H9 (cell line): Measurements from ENCODE around the gene SWT1. TPM values are rescaled to one million over a fixed set of nuclear protein-coding genes. Genes with fewer than 3 reads are reported as not detected.

Source experiments
- DNase-seq: peaks from one replicate; pipeline ENCODE4 v3.0.0-alpha.2; 2017
- H2AFZ ChIP-seq: one replicate; pipeline ENCODE4 v1.6.1; 2013; ENCODE audit warnings: mild to moderate bottlenecking, low read length, control low read depth, moderate library complexity
- H2AK5ac ChIP-seq: 2 replicates; pipeline ENCODE4 v1.6.1; 2013; ENCODE audit warnings: low read length, control low read depth, mixed read lengths; ENCODE audit not compliant: insufficient read length
- H2BK120ac ChIP-seq: one replicate; pipeline ENCODE4 v1.6.1; 2013; ENCODE audit warnings: low read depth, mild to moderate bottlenecking, low read length, control low read depth, inconsistent platforms; ENCODE audit not compliant: poor library complexity, severe bottlenecking
- H2BK12ac ChIP-seq: 2 replicates; pipeline ENCODE4 v1.6.1; 2013; ENCODE audit warnings: low read length, control low read depth, mixed read lengths, low read depth; ENCODE audit not compliant: insufficient read length
- H2BK15ac ChIP-seq: 2 replicates; pipeline ENCODE4 v1.6.1; 2013; ENCODE audit warnings: low read depth, low read length, control low read depth
- H2BK20ac ChIP-seq: one replicate; pipeline ENCODE4 v1.6.1; 2013; ENCODE audit warnings: low read depth, mild to moderate bottlenecking, low read length, control low read depth, inconsistent platforms; ENCODE audit not compliant: poor library complexity, severe bottlenecking
- H2BK5ac ChIP-seq: 2 replicates; pipeline ENCODE4 v1.6.1; 2013; ENCODE audit warnings: low read length, control low read depth, mixed read lengths; ENCODE audit not compliant: insufficient read length
- H3K14ac ChIP-seq: 2 replicates; pipeline ENCODE4 v1.6.1; 2013; ENCODE audit warnings: low read length, control low read depth; ENCODE audit not compliant: insufficient read depth
- H3K18ac ChIP-seq: 2 replicates; pipeline ENCODE4 v1.6.1; 2013; ENCODE audit warnings: low read depth, mild to moderate bottlenecking, mixed read lengths, low read length, control low read depth; ENCODE audit not compliant: insufficient read length
- H3K23ac ChIP-seq: 2 replicates; pipeline ENCODE4 v1.6.1; 2013; ENCODE audit warnings: low read length, control low read depth, mixed read lengths, low read depth; ENCODE audit not compliant: insufficient read length
- H3K23me2 ChIP-seq: 2 replicates; pipeline ENCODE4 v1.6.1; 2013; ENCODE audit warnings: low read depth, mild to moderate bottlenecking, mixed read lengths, low read length, control low read depth; ENCODE audit not compliant: insufficient read length, poor library complexity, severe bottlenecking
- H3K27ac ChIP-seq: 2 replicates; pipeline ENCODE4 v1.5.1; 2013; ENCODE audit warnings: low read length, control low read depth, mixed read lengths, low read depth; ENCODE audit not compliant: insufficient read length
- H3K27me3 ChIP-seq: 2 replicates; pipeline ENCODE4 v1.6.1; 2013; ENCODE audit warnings: low read length, control low read depth, inconsistent platforms; ENCODE audit not compliant: insufficient read depth
- H3K4ac ChIP-seq: 2 replicates; pipeline ENCODE4 v1.6.1; 2013; ENCODE audit warnings: low read depth, mild to moderate bottlenecking, control low read depth, inconsistent platforms, low read length, moderate library complexity
- H3K4me1 ChIP-seq: 2 replicates; pipeline ENCODE4 v1.6.1; 2013; ENCODE audit warnings: low read length, control low read depth, inconsistent platforms; ENCODE audit not compliant: insufficient read depth
- H3K4me2 ChIP-seq: 2 replicates; pipeline ENCODE4 v1.6.1; 2013; ENCODE audit warnings: low read length, control low read depth, mixed read lengths; ENCODE audit not compliant: insufficient read length, insufficient read depth
- H3K56ac ChIP-seq: 2 replicates; pipeline ENCODE4 v1.6.1; 2013; ENCODE audit warnings: low read depth, mild to moderate bottlenecking, mixed read lengths, low read length, control low read depth; ENCODE audit not compliant: insufficient read length
- H3K79me1 ChIP-seq: 2 replicates; pipeline ENCODE4 v1.6.1; 2013; ENCODE audit warnings: low read depth, mild to moderate bottlenecking, moderate library complexity, low read length, control low read depth, inconsistent platforms; ENCODE audit not compliant: insufficient read depth, poor library complexity, severe bottlenecking
- H3K79me2 ChIP-seq: 2 replicates; pipeline ENCODE4 v1.6.1; 2013; ENCODE audit warnings: low read length, control low read depth, inconsistent platforms; ENCODE audit not compliant: insufficient read depth
- H3K9ac ChIP-seq: 2 replicates; pipeline ENCODE4 v1.6.1; 2013; ENCODE audit warnings: low read length, control low read depth, mixed read lengths; ENCODE audit not compliant: insufficient read length; ENCODE audit errors: extremely low read depth
- H3K9me3 ChIP-seq: one replicate; pipeline ENCODE4 v1.6.1; 2013; ENCODE audit warnings: low read depth, low read length, inconsistent platforms; ENCODE audit not compliant: control insufficient read depth
- H3T11ph ChIP-seq: one replicate; pipeline ENCODE4 v1.6.1; 2013; ENCODE audit warnings: mild to moderate bottlenecking, low read length, control low read depth, inconsistent platforms
- H4K20me1 ChIP-seq: one replicate; pipeline ENCODE4 v1.6.1; 2013; ENCODE audit not compliant: control insufficient read depth, insufficient read length, insufficient read depth
- H4K5ac ChIP-seq: 2 replicates; pipeline ENCODE4 v1.6.1; 2013; ENCODE audit warnings: low read depth, mild to moderate bottlenecking, mixed read lengths, low read length, control low read depth; ENCODE audit not compliant: insufficient read length
- H4K8ac ChIP-seq: replicated peaks from 2 replicates; pipeline ENCODE4 v1.6.1; 2013; ENCODE audit warnings: low read length, control low read depth, mixed read lengths, low read depth; ENCODE audit not compliant: insufficient read length
- H4K91ac ChIP-seq: 2 replicates; pipeline ENCODE4 v1.6.1; 2013; ENCODE audit warnings: low read depth, mild to moderate bottlenecking, moderate library complexity, mixed read lengths, low read length, control low read depth; ENCODE audit not compliant: insufficient read length
- H3K27ac Mint-ChIP-seq, 3 experiments: 2 replicates in 2 of 3; 3 replicates in 1 of 3; pipeline ENCODE4 v1.8.0; 2020 to 2021; ENCODE audit warnings: mixed read lengths in 3 of 3, mild to moderate bottlenecking in 1 of 3, moderate library complexity in 1 of 3
- H3K27me3 Mint-ChIP-seq: 2 replicates; pipeline ENCODE4 v1.8.0; 2021; ENCODE audit warnings: low read depth, mild to moderate bottlenecking, moderate library complexity, mixed read lengths
- H3K36me3 Mint-ChIP-seq, 3 experiments: 2 replicates in 2 of 3; 3 replicates in 1 of 3; pipeline ENCODE4 v1.8.0; 2020 to 2021; ENCODE audit warnings: low read depth in 3 of 3, mixed read lengths in 3 of 3; ENCODE audit not compliant: insufficient read depth in 1 of 3
- H3K4me1 Mint-ChIP-seq, 2 experiments: 2 replicates each; pipeline ENCODE4 v1.8.0; 2020; ENCODE audit warnings: mixed read lengths in 2 of 2
- H3K4me3 Mint-ChIP-seq, 2 experiments: 2 replicates in 1 of 2; 3 replicates in 1 of 2; pipeline ENCODE4 v1.8.0; 2020 to 2021; ENCODE audit warnings: mild to moderate bottlenecking in 2 of 2, mixed read lengths in 2 of 2, moderate library complexity in 1 of 2
- H3K9me3 Mint-ChIP-seq, 2 experiments: 2 replicates in 1 of 2; 3 replicates in 1 of 2; pipeline ENCODE4 v1.8.0; 2020; ENCODE audit warnings: mild to moderate bottlenecking in 2 of 2, mixed read lengths in 2 of 2, moderate library complexity in 1 of 2
- total RNA-seq: library from RNA; stranded (reverse); gene quantifications from 2 replicates; pipeline ENCODE4 v1.2.1, GENCODE V29; 2021
- TF ChIP-seq, protein P1 (sequence below): fragments of 200-600 bp; sonication (generic); conservative IDR thresholded peaks from 3 replicates; pipeline ENCODE4 v1.8.0; 2021; ENCODE audit warnings: antibody characterized with exemption, mild to moderate bottlenecking

SWT1 gene
- total RNA-seq, 1 experiment from 2014 or later: 5.2 TPM

DNA sequence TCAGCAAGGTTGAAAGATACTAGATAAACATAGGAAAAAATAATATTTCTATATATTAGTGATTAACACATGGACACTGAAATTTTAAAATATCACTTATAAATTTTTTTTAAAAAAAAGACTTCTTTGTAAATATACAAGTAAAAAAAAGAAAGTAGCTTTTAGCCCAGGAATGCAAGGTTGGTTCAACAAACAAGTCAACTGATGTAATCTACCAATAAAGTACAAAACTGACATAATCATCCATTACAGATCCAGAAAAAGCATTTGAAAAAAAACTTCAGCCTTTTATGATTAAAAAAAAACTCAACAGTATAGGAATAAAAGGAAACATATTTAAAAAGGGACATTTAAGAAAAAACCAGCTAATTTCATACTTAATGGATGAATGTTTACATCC, 48.6 kb upstream of the SWT1 start:
- no peaks in the 10 kb centered on the region for H4K20me1 ChIP-seq
- no peaks in the 10 kb centered on the region for H3K4me1 Mint-ChIP-seq
- DNase-seq: no peak
- H3K9me3 ChIP-seq: no peaks in the 10 kb centered on the region
- H2AFZ ChIP-seq: no peak overlapping the region
- H4K8ac ChIP-seq: no peak overlapping the region
- H3K27ac ChIP-seq: no peak overlapping the region
- H2BK12ac ChIP-seq: no peak overlapping the region
- no peak overlapping the region for H2BK20ac ChIP-seq
- no peak overlapping the region for H3K4ac ChIP-seq
- H4K5ac ChIP-seq: no peak overlapping the region
- peaks cover 12 to 17% of the 10 kb centered on the region in 2 experiments for H3K9me3 Mint-ChIP-seq
- no peak overlapping the region for H3K18ac ChIP-seq
- no peak overlapping the region for H3K56ac ChIP-seq
- no peak overlapping the region for H3K23ac ChIP-seq
- no peak overlapping the region for H2AK5ac ChIP-seq
- H3K23me2 ChIP-seq: no peaks in the 10 kb centered on the region
- no peak overlapping the region for H3K9ac ChIP-seq
- H3K14ac ChIP-seq: no peak overlapping the region
- no peaks in the 10 kb centered on the region for H3K4me1 ChIP-seq
- H4K91ac ChIP-seq: no peak overlapping the region
- H3K36me3 Mint-ChIP-seq: peaks cover 6 to 15% (median 13%) of the 10 kb centered on the region in 3 experiments; a peak in 5 of 7 replicates
- TF ChIP-seq, protein P1, sequence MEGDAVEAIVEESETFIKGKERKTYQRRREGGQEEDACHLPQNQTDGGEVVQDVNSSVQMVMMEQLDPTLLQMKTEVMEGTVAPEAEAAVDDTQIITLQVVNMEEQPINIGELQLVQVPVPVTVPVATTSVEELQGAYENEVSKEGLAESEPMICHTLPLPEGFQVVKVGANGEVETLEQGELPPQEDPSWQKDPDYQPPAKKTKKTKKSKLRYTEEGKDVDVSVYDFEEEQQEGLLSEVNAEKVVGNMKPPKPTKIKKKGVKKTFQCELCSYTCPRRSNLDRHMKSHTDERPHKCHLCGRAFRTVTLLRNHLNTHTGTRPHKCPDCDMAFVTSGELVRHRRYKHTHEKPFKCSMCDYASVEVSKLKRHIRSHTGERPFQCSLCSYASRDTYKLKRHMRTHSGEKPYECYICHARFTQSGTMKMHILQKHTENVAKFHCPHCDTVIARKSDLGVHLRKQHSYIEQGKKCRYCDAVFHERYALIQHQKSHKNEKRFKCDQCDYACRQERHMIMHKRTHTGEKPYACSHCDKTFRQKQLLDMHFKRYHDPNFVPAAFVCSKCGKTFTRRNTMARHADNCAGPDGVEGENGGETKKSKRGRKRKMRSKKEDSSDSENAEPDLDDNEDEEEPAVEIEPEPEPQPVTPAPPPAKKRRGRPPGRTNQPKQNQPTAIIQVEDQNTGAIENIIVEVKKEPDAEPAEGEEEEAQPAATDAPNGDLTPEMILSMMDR: no peak
- no peaks in the 10 kb centered on the region for H3K27me3 ChIP-seq
- H2BK120ac ChIP-seq: no peak overlapping the region
- H3K4me3 Mint-ChIP-seq: no peak overlapping the region
- no peak overlapping the region for H2BK5ac ChIP-seq
- H3K27ac Mint-ChIP-seq: no peak overlapping the region
- H3K79me1 ChIP-seq: no peaks in the 10 kb centered on the region
- no peaks in the 10 kb centered on the region; the same call in 1 of the 2 replicates for H3K27me3 Mint-ChIP-seq
- H3K79me2 ChIP-seq: no peaks in the 10 kb centered on the region; the same call in 1 of the 2 replicates
- no peak overlapping the region for H3K4me2 ChIP-seq
- no peak overlapping the region for H2BK15ac ChIP-seq
- H3T11ph ChIP-seq: no peak overlapping the region
